Brain microvascular endothelial cell (primary cell): ENCODE results near the gene CDCP2.
"Not testable (repeated sequence)": the region's sequence is repeated elsewhere in the genome, so short reads cannot be mapped to it uniquely, and the experiment has no call there.

Experiments used
- DNase-seq: peaks from one replicate; pipeline ENCODE4 v3.0.0-alpha.2; 2020
- H3K27ac ChIP-seq: fragments of 250-450 bp; sonication (Bioruptor Pico); 2 replicates; pipeline ENCODE4 v1.5.1; 2020; ENCODE audit warnings: mild to moderate bottlenecking, moderate library complexity
- H3K27me3 ChIP-seq: fragments of 250-450 bp; sonication (Bioruptor Pico); replicated peaks from 2 replicates; pipeline ENCODE4 v1.5.1; 2020; ENCODE audit warnings: mild to moderate bottlenecking
- H3K36me3 ChIP-seq: fragments of 250-450 bp; sonication (Bioruptor Pico); replicated peaks from 2 replicates; pipeline ENCODE4 v1.5.1; 2020; ENCODE audit warnings: mild to moderate bottlenecking
- H3K4me3 ChIP-seq: 2 replicates; pipeline ENCODE4 v1.5.1; 2011; ENCODE audit warnings: low read depth, mild to moderate bottlenecking, control low read depth, low read length, moderate library complexity
- CTCF ChIP-seq: IDR thresholded peaks from 2 replicates; pipeline ENCODE4 v1.5.1; 2011; ENCODE audit warnings: low read depth, mild to moderate bottlenecking, moderate library complexity, low read length, control low read depth, inconsistent platforms; ENCODE audit errors: missing control alignments
- in situ Hi-C: cut with HindIII; loops from 2 replicates; pipeline ENCODE4 v1.10.0; 2017; ENCODE audit warnings: low sequenced_read_pairs, low pct_ligation_motif_present

CDCP2 gene

GRCh38 chr1:54109129-54110090, 43.4 kb downstream of the CDCP2 start:
- TF ChIP-seq CTCF: no peak
- no peaks in the 10 kb centered on the region for H3K36me3 ChIP-seq
- no peak for DNase-seq
- in situ Hi-C loops: no loop called here
- H3K27ac ChIP-seq: no peak overlapping the region
- no peaks in the 10 kb centered on the region for H3K27me3 ChIP-seq
- H3K4me3 ChIP-seq: no peak overlapping the region

GRCh38 chr1:54108156-54108555, 44.6 kb downstream of the CDCP2 start:
- no peak overlapping the region for H3K27ac ChIP-seq
- TF ChIP-seq CTCF: no peak
- DNase-seq: no peak
- in situ Hi-C loops: no loop called here
- H3K27me3 ChIP-seq: no peaks in the 10 kb centered on the region
- H3K36me3 ChIP-seq: no peaks in the 10 kb centered on the region
- H3K4me3 ChIP-seq: no peak overlapping the region

DNA sequence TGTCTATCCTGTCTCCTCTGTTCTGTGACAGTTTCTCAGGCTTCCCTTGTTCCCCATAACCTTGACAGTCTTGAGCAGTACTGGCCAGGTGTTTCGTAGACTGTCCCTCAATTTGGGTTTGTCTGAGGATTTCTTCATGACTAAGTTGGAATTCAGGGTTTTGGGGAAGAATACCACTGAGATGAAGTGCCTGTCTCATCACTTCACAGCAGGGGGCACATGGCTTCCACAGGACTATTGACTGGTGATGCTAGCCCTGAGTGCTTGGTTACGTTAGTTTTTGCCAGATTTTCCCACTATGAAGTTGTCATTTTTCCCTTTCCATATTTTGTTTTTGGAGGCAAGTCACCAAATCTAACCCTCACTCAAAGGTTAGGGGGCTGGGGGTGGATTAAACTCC, 45.7 kb downstream of the CDCP2 start:
- in situ Hi-C loops: no loop called here
- H3K36me3 ChIP-seq: no peaks in the 10 kb centered on the region
- H3K27ac ChIP-seq: no peak overlapping the region
- H3K4me3 ChIP-seq: no peak overlapping the region
- H3K27me3 ChIP-seq: no peaks in the 10 kb centered on the region
- peak; percentile 62 for TF ChIP-seq CTCF
- DNase-seq: peak; percentile 29

DNA sequence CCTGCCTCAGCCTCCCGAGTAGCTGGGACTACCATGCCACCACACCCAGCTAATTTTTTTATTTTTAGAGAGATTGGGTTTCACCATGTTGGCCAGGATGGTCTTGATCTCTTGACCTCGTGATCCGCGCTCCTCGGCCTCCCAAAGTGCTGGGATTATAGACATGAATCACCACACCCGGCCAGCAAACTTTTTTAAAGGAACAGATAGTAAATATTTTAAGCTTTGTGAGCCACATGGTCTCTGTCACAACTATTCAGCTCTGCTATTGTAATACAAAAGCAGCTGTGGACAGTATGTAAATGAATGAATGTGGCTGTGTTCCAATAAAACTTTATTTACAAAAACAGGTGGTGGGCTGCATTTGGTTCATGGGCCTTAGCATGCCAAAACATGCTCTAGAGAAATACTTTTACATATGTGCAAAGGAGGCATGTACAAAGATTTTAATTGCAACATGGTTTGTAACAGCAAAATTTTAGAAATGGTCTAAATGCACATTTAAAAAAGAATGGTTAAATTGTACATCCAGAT, 47.0 kb downstream of the CDCP2 start:
- Histone ChIP-seq H3K4me3 (no peak overlapping the region), H3K27ac (no peak overlapping the region), H3K27me3 (no peaks in the 10 kb centered on the region), H3K36me3 (no peaks in the 10 kb centered on the region)
- TF ChIP-seq CTCF: no peak
- in situ Hi-C loops: no loop called here
- no peak for DNase-seq

DNA sequence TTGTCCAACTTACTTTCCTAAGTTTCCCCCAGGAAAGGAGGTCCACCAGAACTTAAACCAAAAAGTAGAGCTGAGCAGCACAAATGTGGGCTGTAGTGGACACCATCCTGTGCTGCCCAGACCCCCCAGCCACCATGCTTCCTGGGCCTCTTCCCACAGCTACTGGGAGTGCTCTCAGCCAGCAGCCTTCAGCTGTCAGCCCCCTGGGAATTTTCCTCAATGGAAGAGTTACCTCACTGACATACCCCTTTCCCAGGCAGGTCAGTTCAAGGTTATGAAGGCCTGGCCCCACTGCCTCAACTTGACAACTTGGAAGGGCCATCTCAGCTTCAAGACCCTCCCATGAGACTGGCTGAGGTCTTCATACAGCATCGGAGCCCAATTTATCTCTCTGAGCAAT, 47.7 kb downstream of the CDCP2 start:
- Histone ChIP-seq H3K36me3 (no peaks in the 10 kb centered on the region), H3K27ac (no peak overlapping the region), H3K27me3 (no peaks in the 10 kb centered on the region), H3K4me3 (no peak overlapping the region)
- no peak for DNase-seq
- in situ Hi-C loops: no loop called here
- no peak for TF ChIP-seq CTCF

DNA sequence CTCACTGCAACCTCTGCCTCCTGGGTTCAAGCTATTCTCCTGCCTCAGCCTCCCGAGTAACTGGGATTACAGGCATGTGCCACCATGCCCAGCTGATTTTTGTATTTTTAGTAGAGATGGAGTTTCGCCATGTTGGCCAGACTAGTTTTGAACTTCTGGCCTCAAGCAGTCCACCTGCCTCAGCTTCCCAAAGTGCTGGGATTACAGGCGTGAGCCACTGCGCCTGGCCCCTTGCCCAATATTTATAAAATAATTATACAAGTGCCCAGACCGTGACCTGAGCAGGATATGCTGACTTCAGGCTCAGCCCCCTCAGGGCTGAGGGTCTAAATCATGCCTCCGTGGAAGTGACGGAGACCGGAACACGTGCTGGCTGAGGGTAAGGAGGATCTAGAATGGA, 48.2 kb downstream of the CDCP2 start:
- H3K27me3 ChIP-seq, in situ Hi-C loops, H3K36me3 ChIP-seq, H3K4me3 ChIP-seq, H3K27ac ChIP-seq, DNase-seq: not testable (repeated sequence)
